Measurements from ENCODE around the gene TAS1R2.
"Not testable (repeated sequence)": the region's sequence is repeated elsewhere in the genome, so short reads cannot be mapped to it uniquely, and the experiment has no call there.

GRCh38 chr1:18870595-18870865, 11.1 kb upstream of the TAS1R2 start:
- not testable (repeated sequence) for TF ChIP-seq POLR2AphosphoS5 (IDR thresholded peaks at IDR 0.05; ENCODE audit: borderline replicate concordance, low read depth, low read length); EZH2 (IDR thresholded peaks at IDR 0.05); FOXP2 (optimal IDR thresholded peaks at IDR 0.05; ENCODE audit: control extremely low read depth, extremely low read length, insufficient read depth)

All from SK-N-MC (cell line).